ENCODE results near the gene EEIG1.

GRCh38 chr9:127985011-127985410 lies 4.2 kb upstream of the EEIG1 start:
- TF ChIP-seq POLR2A (IDR thresholded peaks at IDR 0.05; ENCODE audit: low read length) (no peak), GATA1 (IDR thresholded peaks at IDR 0.05; ENCODE audit: low read depth, low read length) (no peak)

All from erythroblast (primary cell).